Activated CD8-positive, alpha-beta T cell treated with anti-CD3 and anti-CD28 coated beads for 36 hours (primary cell): ENCODE measurements around the gene BTN1A1. TPM values are rescaled to one million over a fixed set of nuclear protein-coding genes. Genes with fewer than 3 reads are reported as not detected.

Experiments
- ATAC-seq: fragments of 200-7000 bp; cut with Tn5 transposase; one replicate; pipeline ENCODE4 v1.10.0; 2021; ENCODE audit warnings: mild to moderate bottlenecking, moderate library complexity
- CTCF ChIA-PET: fragments of 350-600 bp; sonication (Branson Sonifier 250); formaldehyde crosslinking; loops from one replicate; lab custom pipeline; 2021; ENCODE audit warnings: antibody characterized with exemption; lab: Charles Lee
- POLR2A ChIA-PET: fragments of 350-600 bp; sonication (Branson Sonifier 250); formaldehyde crosslinking; loops from one replicate; lab custom pipeline; 2021; ENCODE audit warnings: antibody characterized with exemption; lab: Charles Lee
- DNase-seq: peaks from one replicate; pipeline ENCODE4 v3.0.0-alpha.2; 2020
- H3K27ac Mint-ChIP-seq: one replicate; pipeline ENCODE4 v1.8.0; 2021; ENCODE audit warnings: mild to moderate bottlenecking, mixed read lengths
- H3K27me3 Mint-ChIP-seq: one replicate; pipeline ENCODE4 v1.8.0; 2021; ENCODE audit warnings: mixed read lengths
- H3K36me3 Mint-ChIP-seq: one replicate; pipeline ENCODE4 v1.8.0; 2021; ENCODE audit warnings: low read depth, mixed read lengths
- H3K4me1 Mint-ChIP-seq: one replicate; pipeline ENCODE4 v1.8.0; 2021; ENCODE audit warnings: low read depth, mixed read lengths
- H3K4me3 Mint-ChIP-seq: one replicate; pipeline ENCODE4 v1.8.0; 2021; ENCODE audit warnings: mild to moderate bottlenecking, moderate library complexity, mixed read lengths
- H3K9me3 Mint-ChIP-seq: one replicate; pipeline ENCODE4 v1.8.0; 2021; ENCODE audit warnings: mixed read lengths
- CTCF ChIP-seq: fragments of 200-600 bp; IDR thresholded peaks from one replicate; pipeline ENCODE4 v1.8.0; 2022; ENCODE audit warnings: antibody characterized with exemption, mild to moderate bottlenecking
- intact Hi-C: fragments of 100-400 bp; cut with micrococcal nuclease; formaldehyde crosslinking; loops from one replicate; pipeline ENCODE4 v1.10.0; 2022
- total RNA-seq, 2 experiments: library from RNA; stranded (reverse); gene quantifications; one replicate each; pipeline ENCODE4 v1.2.3, GENCODE V29; 2021

BTN1A1 gene
- total RNA-seq, 2 experiments from 2014 or later = 0.11 TPM; not detected in 1

GRCh38 chr6:26475823-26476729 lies 24.0 kb upstream of the BTN1A1 start:
- no peak for TF ChIP-seq CTCF
- POLR2A ChIA-PET = interaction anchor here (1.2 to 2.1 kb wide), 3 partner anchors 30 to 277 kb away, joined by 3 to 6 read pairs (median 3); a partner anchor contains a TSS
- ATAC-seq (no peak), DNase-seq (no peak)
- Mint-ChIP-seq H3K4me1 (peaks cover 38% of the 10 kb centered on the region), H3K9me3 (peaks cover 12% of the 10 kb centered on the region), H3K4me3 (no peak overlapping the region), H3K27ac (peak overlapping the region; percentile 22), H3K27me3 (no peaks in the 10 kb centered on the region), H3K36me3 (peaks cover 24% of the 10 kb centered on the region)
- CTCF ChIA-PET = interaction anchor here (0.8 to 1.0 kb wide), 2 partner anchors 9 to 28 kb away, joined by 3 read pairs; no protein-coding TSS in a partner anchor
- intact Hi-C loops = no loop called here

GRCh38 chr6:26476896-26477295 lies 23.2 kb upstream of the BTN1A1 start:
- ChIA-PET CTCF (interaction anchor here (0.8 kb wide), 1 partner anchor 27 kb away, joined by 3 read pairs; no protein-coding TSS in a partner anchor), POLR2A (interaction anchor here (2.1 kb wide), 1 partner anchor 61 kb away, joined by 6 read pairs; no protein-coding TSS in a partner anchor)
- no peak for TF ChIP-seq CTCF
- intact Hi-C loops = no loop called here
- ATAC-seq (no peak), DNase-seq (no peak)
- peaks cover 38% of the 10 kb centered on the region for H3K4me1 Mint-ChIP-seq
- H3K27me3 Mint-ChIP-seq = no peaks in the 10 kb centered on the region
- H3K27ac Mint-ChIP-seq = peak overlapping the region; percentile 22
- H3K4me3 Mint-ChIP-seq = no peak overlapping the region
- peaks cover 7% of the 10 kb centered on the region for H3K9me3 Mint-ChIP-seq
- H3K36me3 Mint-ChIP-seq = peaks cover 16% of the 10 kb centered on the region

- ATAC-seq (no peak), DNase-seq (no peak)
- peaks cover 13% of the 10 kb centered on the region for H3K36me3 Mint-ChIP-seq
- ChIA-PET CTCF (no interaction called here), POLR2A (interaction anchor here (0.7 to 2.1 kb wide), 2 partner anchors 60 to 654 kb away, joined by 5 to 6 read pairs; no protein-coding TSS in a partner anchor)
- H3K27ac Mint-ChIP-seq = no peak overlapping the region
- intact Hi-C loops = no loop called here
- no peak overlapping the region for H3K4me3 Mint-ChIP-seq
- H3K27me3 Mint-ChIP-seq = no peaks in the 10 kb centered on the region
- H3K4me1 Mint-ChIP-seq = peaks cover 38% of the 10 kb centered on the region
- no peak for TF ChIP-seq CTCF
- peaks cover 4% of the 10 kb centered on the region for H3K9me3 Mint-ChIP-seq
Observed at GRCh38 chr6:26477426-26477825, 22.7 kb upstream of the BTN1A1 start.

- H3K4me1 Mint-ChIP-seq = peaks cover 28% of the 10 kb centered on the region
- POLR2A ChIA-PET = interaction anchor here (0.7 to 1.2 kb wide), 4 partner anchors 10 to 654 kb away, joined by 3 to 5 read pairs (median 4); no protein-coding TSS in a partner anchor
- H3K9me3 Mint-ChIP-seq = no peaks in the 10 kb centered on the region
- no peak for TF ChIP-seq CTCF
- H3K27me3 Mint-ChIP-seq = no peaks in the 10 kb centered on the region
- CTCF ChIA-PET = interaction anchor here (1.4 to 1.7 kb wide), 2 partner anchors 12 to 136 kb away, joined by 3 to 7 read pairs; no protein-coding TSS in a partner anchor
- H3K36me3 Mint-ChIP-seq = peaks cover 5% of the 10 kb centered on the region
- DNase-seq (no peak), ATAC-seq (no peak)
- no peak overlapping the region for H3K27ac Mint-ChIP-seq
- intact Hi-C loops = no loop called here
- H3K4me3 Mint-ChIP-seq = no peak overlapping the region
Observed at GRCh38 chr6:26478100-26478984, 21.8 kb upstream of the BTN1A1 start.
